GM12878 (cell line): ENCODE results near the gene PLXND1. TPM values are rescaled to one million over a fixed set of nuclear protein-coding genes. Genes with fewer than 3 reads are reported as not detected.

Experiments
- ATAC-seq: fragments of 200-7000 bp; cut with Tn5 transposase; 3 replicates; pipeline ENCODE4 v1.9.1; 2020; ENCODE audit warnings: mild to moderate bottlenecking, moderate library complexity
- BruUV-seq: library from RNA; stranded (reverse); fragments of 400-500 nt; replicated peaks from 2 replicates; lab custom pipeline; 2021; lab: Mats Ljungman, UMichigan
- CTCF ChIA-PET: fragments of 300-600 bp; sonication (Branson Sonifier 250); formaldehyde crosslinking; extraction: SDS; loops from one replicate; lab custom pipeline; 2021; ENCODE audit warnings: inconsistent platforms; lab: Yijun Ruan, JAX
- POLR2A ChIA-PET: fragments of 350-600 bp; formaldehyde crosslinking; extraction: SDS; loops from one replicate; lab custom pipeline; 2021; ENCODE audit warnings: inconsistent platforms; lab: Charles Lee
- RAD21 ChIA-PET: fragments of 300-600 bp; sonication (Branson Sonifier 250); formaldehyde crosslinking; loops from one replicate; lab custom pipeline; 2023; ENCODE audit warnings: antibody characterized with exemption; ENCODE audit not compliant: unreplicated experiment; lab: Charles Lee
- SMC1A ChIA-PET: fragments of 300-600 bp; sonication (Branson Sonifier 250); formaldehyde crosslinking; loops from one replicate; lab custom pipeline; 2023; ENCODE audit not compliant: unreplicated experiment, uncharacterized antibody; lab: Charles Lee
- DNase-seq: peaks from one replicate; pipeline ENCODE4 v3.0.0-alpha.2; 2011; ENCODE audit warnings: low read depth, low spot score
- FAIRE-seq: peaks from 3 replicates; lab custom pipeline; 2011; peaks lifted over from hg19 to GRCh38; lab: Jason Lieb, UNC
- H2AFZ ChIP-seq: 2 replicates; pipeline ENCODE4 v1.6.0; 2011; ENCODE audit warnings: low read depth, low read length, control low read depth; ENCODE audit not compliant: control insufficient read depth
- H3K27ac ChIP-seq: 2 replicates; pipeline ENCODE4 v1.5.1; 2011; ENCODE audit warnings: control low read depth; ENCODE audit not compliant: control insufficient read depth, insufficient read depth
- H3K27me3 ChIP-seq, 2 experiments: replicated peaks in 1 of 2; 2 replicates each; pipeline versions ENCODE4 v1.6.0 to v1.6.1; 2011; ENCODE audit warnings: low read length in 1 of 2; ENCODE audit not compliant: control insufficient read depth in 2 of 2, insufficient read depth in 2 of 2
- H3K36me3 ChIP-seq, 2 experiments: 2 replicates each; pipeline ENCODE4 v1.5.1; 2011; ENCODE audit warnings: low read length in 1 of 2; ENCODE audit not compliant: control insufficient read depth in 2 of 2, insufficient read depth in 2 of 2
- H3K4me1 ChIP-seq: 2 replicates; pipeline ENCODE4 v1.6.1; 2011; ENCODE audit warnings: mild to moderate bottlenecking, low read length, moderate library complexity, mixed read lengths; ENCODE audit not compliant: control insufficient read depth, insufficient read depth
- H3K4me2 ChIP-seq: 2 replicates; pipeline ENCODE4 v1.6.0; 2011; ENCODE audit warnings: control low read depth; ENCODE audit not compliant: control insufficient read depth, insufficient read depth
- H3K4me3 ChIP-seq: fragments of 200-600 bp; sonication (generic); 2 replicates; pipeline ENCODE4 v1.5.1; 2016
- H3K79me2 ChIP-seq: 2 replicates; pipeline ENCODE4 v1.6.0; 2011; ENCODE audit warnings: low read length; ENCODE audit not compliant: control insufficient read depth, insufficient read depth
- H3K9ac ChIP-seq: 2 replicates; pipeline ENCODE4 v1.8.0; 2011; ENCODE audit warnings: low read length, control low read depth, mixed read lengths; ENCODE audit not compliant: control insufficient read depth, insufficient read depth
- H3K9me3 ChIP-seq: replicated peaks from 3 replicates; pipeline ENCODE4 v1.5.1; 2011; ENCODE audit warnings: mild to moderate bottlenecking, low read length; ENCODE audit not compliant: control insufficient read depth, insufficient read depth
- H4K20me1 ChIP-seq: 2 replicates; pipeline ENCODE4 v1.6.0; 2011; ENCODE audit not compliant: control insufficient read depth, insufficient read depth
- ASH2L ChIP-seq: fragments of 300-600, 200-600 bp; sonication (generic); IDR thresholded peaks from 2 replicates; pipeline ENCODE4 v1.6.1; 2017; ENCODE audit warnings: low read depth, mild to moderate bottlenecking, borderline replicate concordance
- ATF7 ChIP-seq: fragments of 450-650 bp; IDR thresholded peaks from 2 replicates; pipeline ENCODE4 v1.6.1; 2016; ENCODE audit warnings: low read depth, mild to moderate bottlenecking
- CHD1 ChIP-seq: IDR thresholded peaks from 2 replicates; pipeline ENCODE4 v1.6.1; 2012; ENCODE audit warnings: low read depth, low read length, improper control_type of control experiment
- CREM ChIP-seq: IDR thresholded peaks from 2 replicates; pipeline ENCODE4 v1.6.1; 2014; ENCODE audit warnings: antibody characterized with exemption, low read depth
- GABPA ChIP-seq: IDR thresholded peaks from 2 replicates; pipeline ENCODE4 v1.6.1; 2014; ENCODE audit warnings: antibody characterized with exemption, low read depth, mild to moderate bottlenecking, inconsistent platforms
- HSF1 ChIP-seq: fragments of 150-350 bp; IDR thresholded peaks from 2 replicates; pipeline ENCODE4 v1.6.1; 2014; ENCODE audit warnings: mild to moderate bottlenecking, low read depth, low read length
- MEF2A ChIP-seq: IDR thresholded peaks from 2 replicates; pipeline ENCODE4 v1.6.1; 2011; ENCODE audit warnings: low read depth, mild to moderate bottlenecking, low read length, moderate library complexity; ENCODE audit not compliant: insufficient read depth
- NR2F1 ChIP-seq: fragments of 450-650 bp; conservative IDR thresholded peaks from 2 replicates; pipeline ENCODE4 v1.6.1; 2017; ENCODE audit warnings: mild to moderate bottlenecking
- PML ChIP-seq: IDR thresholded peaks from 2 replicates; pipeline ENCODE4 v1.6.1; 2012; ENCODE audit warnings: low read length, inconsistent platforms
- POLR2A ChIP-seq: IDR thresholded peaks from 2 replicates; pipeline ENCODE4 v1.6.1; 2011; ENCODE audit warnings: low read depth, mild to moderate bottlenecking, low read length
- RELA ChIP-seq: fragments of 450-650 bp; IDR thresholded peaks from 2 replicates; pipeline ENCODE4 v1.8.0; 2014; ENCODE audit warnings: borderline replicate concordance; ENCODE audit not compliant: partially characterized antibody
- RUNX3 ChIP-seq: IDR thresholded peaks from 2 replicates; pipeline ENCODE4 v1.6.1; 2012; ENCODE audit warnings: low read length, inconsistent platforms
- TCF3 ChIP-seq: IDR thresholded peaks from 2 replicates; pipeline ENCODE4 v1.6.1; 2012; ENCODE audit warnings: low read depth, mild to moderate bottlenecking, low read length, borderline replicate concordance; ENCODE audit not compliant: insufficient read depth
- whole genome bisulfite sequencing: methylation state at CpG from one replicate; pipeline ENCODE4 v1.1.6; 2016; ENCODE audit warnings: low lambda C conversion rate; ENCODE audit not compliant: insufficient replicate concordance, insufficient coverage; ENCODE audit errors: missing lambda C conversion rate; 5-methylcytosine and 5-hydroxymethylcytosine counted together
- in situ Hi-C: fragments of 300-500 bp; cut with MboI; formaldehyde crosslinking; loops from 9 replicates; pipeline ENCODE4 v1.14.3; 2018; ENCODE audit warnings: mixed read lengths
- intact Hi-C: fragments of 100-400 bp; cut with micrococcal nuclease; formaldehyde crosslinking; loops from one replicate; pipeline ENCODE4 v1.14.2; 2022; ENCODE audit not compliant: unreplicated experiment
- polyA plus RNA-seq, 11 experiments: library from polyadenylated mRNA; depleted of rRNA in 4 of 11; unstranded in 6 of 11; stranded (reverse) in 5 of 11; fragments of >200 nt; fragmentation: Nextera tagmentation in 4 of 11; fragmentation: Illumina TruSeq in 1 of 11; extraction: Ambion mirVana in 4 of 11; extraction: Trizol in 1 of 11; gene quantifications; 1 replicate in 1 of 11; 2 replicates in 10 of 11; pipeline versions ENCODE4 v1.2.1 to v1.2.3, GENCODE V29; 2011 to 2016; ENCODE audit warnings: inconsistent platforms in 2 of 11, missing spikeins in 2 of 11, low read depth in 1 of 11
- total RNA-seq, 4 experiments: library from RNA; depleted of rRNA in 3 of 4; stranded (reverse); fragments of >200 nt in 3 of 4; fragmentation: Illumina TruSeq in 1 of 4; extraction: Trizol in 1 of 4; gene quantifications; 2 replicates each; pipeline versions ENCODE4 v1.2.1 to v1.2.3, GENCODE V29; 2013 to 2021

Gene PLXND1
- total and polyA plus RNA-seq, 10 of the 15 experiments (the other 5 are each of a cell fraction or from before 2014, with no cell fraction given), result 0.01 to 2.3 (median 0.72) TPM; not detected in 7

DNA sequence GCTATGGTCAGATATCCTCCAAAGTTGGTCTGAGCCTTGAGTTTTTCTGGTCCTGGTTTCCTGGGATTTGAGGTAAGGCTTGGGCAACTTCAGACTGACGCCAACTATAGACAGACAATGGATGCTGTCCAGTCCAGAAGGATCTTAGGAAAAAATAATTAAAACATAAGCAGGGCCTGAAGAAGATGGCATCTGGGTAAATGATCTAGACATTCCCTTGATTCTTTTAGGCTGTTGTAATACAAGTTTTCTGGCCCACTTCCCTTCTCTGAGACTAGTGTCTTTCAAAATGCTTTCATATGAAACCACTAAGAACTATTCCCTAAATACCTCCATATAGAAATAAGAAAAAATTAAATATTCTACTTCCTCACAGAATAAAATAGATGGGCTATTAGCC, 47.7 kb upstream of the PLXND1 start:
- Histone ChIP-seq H3K4me3 (no peak overlapping the region), H3K79me2 (no peaks in the 10 kb centered on the region), H3K27ac (no peak overlapping the region), H3K27me3 (no peaks in the 10 kb centered on the region)
- CTCF ChIA-PET, result interaction anchor here (1.6 to 3.3 kb wide), 3 partner anchors 10 to 280 kb away, joined by 4 to 23 read pairs (median 6); no protein-coding TSS in a partner anchor
- RAD21 ChIA-PET, result no interaction called here
- in situ Hi-C loops (loop anchor here (5.0 kb wide), 2 partner anchors 168 to 278 kb away; no protein-coding TSS in a partner anchor), intact Hi-C loops (loop anchor here (10.0 kb wide), 2 partner anchors 351 to 441 kb away; no protein-coding TSS in a partner anchor)
- 100% methylated on average over 1 of the region's 1 CpG for WGBS
- TF ChIP-seq NR2F1, result no peak
- TF ChIP-seq TCF3, result no peak
- no peak for TF ChIP-seq RELA
- TF ChIP-seq, all 136 proteins: peak for 0
- no peaks in the 10 kb centered on the region for H4K20me1 ChIP-seq
- peaks cover 11% of the 10 kb centered on the region; the same call in 1 of the 2 replicates for H3K4me1 ChIP-seq
- SMC1A ChIA-PET, result interaction anchor here (1.6 to 2.0 kb wide), 2 partner anchors 10 to 170 kb away, joined by 11 to 12 read pairs; no protein-coding TSS in a partner anchor
- no peak for DNase-seq
- H3K4me2 ChIP-seq, result no peak overlapping the region
- no peak for FAIRE-seq
- H3K36me3 ChIP-seq, result peaks cover 0 to 3% of the 10 kb centered on the region in 2 experiments; a peak in 1 of 4 replicates
- H3K9ac ChIP-seq, result no peak overlapping the region
- BruUV-seq, result no TSS peak
- no peak overlapping the region for H2AFZ ChIP-seq
- no peaks in the 10 kb centered on the region for H3K9me3 ChIP-seq
- POLR2A ChIA-PET, result no interaction called here
- ATAC-seq, result no peak

DNA sequence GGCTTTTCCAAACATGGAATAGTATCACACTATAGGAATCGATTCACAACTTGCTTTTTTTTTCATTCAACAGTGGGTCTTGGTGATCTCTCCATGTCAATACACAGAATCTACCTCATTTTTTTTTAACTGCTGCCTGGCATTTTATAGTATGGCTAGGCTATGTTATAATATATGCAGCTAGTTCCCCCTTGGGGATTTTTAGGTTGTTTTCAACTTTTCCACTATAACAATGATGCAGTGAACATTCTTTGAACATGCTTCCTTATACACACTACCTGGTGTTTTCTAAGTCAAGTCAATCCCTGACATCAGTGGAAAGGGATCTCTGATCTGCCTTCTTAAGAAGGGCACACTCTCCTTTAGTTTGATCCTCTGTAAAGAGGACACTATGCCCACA, 46.5 kb upstream of the PLXND1 start:
- no peak overlapping the region for H3K9ac ChIP-seq
- H4K20me1 ChIP-seq, result no peaks in the 10 kb centered on the region
- ChIA-PET RAD21 (no interaction called here), CTCF (interaction anchor here (0.9 to 1.6 kb wide), 3 partner anchors 172 to 289 kb away, joined by 4 to 9 read pairs (median 4); no protein-coding TSS in a partner anchor), POLR2A (no interaction called here), SMC1A (interaction anchor here (1.0 to 1.5 kb wide), 2 partner anchors 172 to 176 kb away, joined by 3 to 5 read pairs; no protein-coding TSS in a partner anchor)
- no peak overlapping the region for H3K27ac ChIP-seq
- no peak overlapping the region for H2AFZ ChIP-seq
- TF ChIP-seq HSF1 (no peak), MEF2A (no peak), RUNX3 (no peak), ASH2L (no peak), CHD1 (no peak), ATF7 (no peak), TCF3 (no peak), CREM (no peak), POLR2A (no peak), PML (no peak), GABPA (no peak)
- H3K4me2 ChIP-seq, result no peak overlapping the region
- H3K36me3 ChIP-seq, result peaks cover 0 to 3% of the 10 kb centered on the region in 2 experiments; a peak in 1 of 4 replicates
- WGBS, result 0% methylated on average over 1 of the region's 1 CpG
- intact Hi-C loops, result loop anchor here (10.0 kb wide), 2 partner anchors 352 to 442 kb away; no protein-coding TSS in a partner anchor
- no peak for ATAC-seq
- no peak overlapping the region for H3K4me3 ChIP-seq
- H3K4me1 ChIP-seq, result peaks cover 7% of the 10 kb centered on the region; the same call in 1 of the 2 replicates
- in situ Hi-C loops, result loop anchor here (5.0 kb wide), 2 partner anchors 169 to 279 kb away; no protein-coding TSS in a partner anchor
- no peak for DNase-seq
- no peaks in the 10 kb centered on the region for H3K79me2 ChIP-seq
- no peaks in the 10 kb centered on the region for H3K27me3 ChIP-seq
- no peaks in the 10 kb centered on the region for H3K9me3 ChIP-seq
- no TSS peak for BruUV-seq
- FAIRE-seq, result no peak
